Measurements from ENCODE around the gene ADAP1.

The ADAP1 gene

GRCh38 chr7:977326-978048 lies 23.0 kb upstream of the ADAP1 start:
- in situ Hi-C loops (cut with MboI; ENCODE audit: low pct_unique_long_range_greater_than_20kb, low sequenced_read_pairs) = no loop called here
- no peak for DNase-seq

- in situ Hi-C loops (cut with MboI; ENCODE audit: low pct_unique_long_range_greater_than_20kb, low sequenced_read_pairs) = no loop called here
- DNase-seq = no peak
Measured at GRCh38 chr7:976901-977325, 22.4 kb upstream of the ADAP1 start.

GRCh38 chr7:975702-976473 lies 21.4 kb upstream of the ADAP1 start:
- DNase-seq = no peak
- in situ Hi-C loops (cut with MboI; ENCODE audit: low pct_unique_long_range_greater_than_20kb, low sequenced_read_pairs) = no loop called here

- in situ Hi-C loops (cut with MboI; ENCODE audit: low pct_unique_long_range_greater_than_20kb, low sequenced_read_pairs) = no loop called here
- peak; percentile 71 for DNase-seq
Measured at GRCh38 chr7:974820-975681, 20.6 kb upstream of the ADAP1 start, which contains the start of gene COX19. TSS of gene COX19 (minus strand) at chr7:975549. CDS start at chr7:975509, 40 bp downstream.

- DNase-seq = no peak
Measured at GRCh38 chr7:974172-974571, 19.7 kb upstream of the ADAP1 start.

GRCh38 chr7:973312-973711 lies 18.8 kb upstream of the ADAP1 start:
- in situ Hi-C loops (cut with MboI; ENCODE audit: low pct_unique_long_range_greater_than_20kb, low sequenced_read_pairs) = no loop called here
- DNase-seq = no peak

More at GRCh38 chr7:974172-974571, 19.7 kb upstream of the ADAP1 start:
- in situ Hi-C loops (cut with MboI; ENCODE audit: low pct_unique_long_range_greater_than_20kb, low sequenced_read_pairs) = no loop called here

GRCh38 chr7:972676-973309 lies 18.3 kb upstream of the ADAP1 start:
- in situ Hi-C loops (cut with MboI; ENCODE audit: low pct_unique_long_range_greater_than_20kb, low sequenced_read_pairs) = no loop called here
- no peak for DNase-seq

GRCh38 chr7:972110-972509 lies 17.6 kb upstream of the ADAP1 start:
- DNase-seq = no peak
- in situ Hi-C loops (cut with MboI; ENCODE audit: low pct_unique_long_range_greater_than_20kb, low sequenced_read_pairs) = no loop called here

- in situ Hi-C loops (cut with MboI; ENCODE audit: low pct_unique_long_range_greater_than_20kb, low sequenced_read_pairs) = no loop called here
Measured at GRCh38 chr7:970744-971143, 16.3 kb upstream of the ADAP1 start.

GRCh38 chr7:969403-969802 lies 14.9 kb upstream of the ADAP1 start:
- no peak for DNase-seq
- in situ Hi-C loops (cut with MboI; ENCODE audit: low pct_unique_long_range_greater_than_20kb, low sequenced_read_pairs) = no loop called here

More at GRCh38 chr7:970744-971143, 16.3 kb upstream of the ADAP1 start:
- no peak for DNase-seq

GRCh38 chr7:968205-969105 lies 14.0 kb upstream of the ADAP1 start:
- no peak for DNase-seq
- in situ Hi-C loops (cut with MboI; ENCODE audit: low pct_unique_long_range_greater_than_20kb, low sequenced_read_pairs) = no loop called here

- no peak for DNase-seq
- in situ Hi-C loops (cut with MboI; ENCODE audit: low pct_unique_long_range_greater_than_20kb, low sequenced_read_pairs) = no loop called here
Measured at GRCh38 chr7:967361-968082, 13.0 kb upstream of the ADAP1 start.

GRCh38 chr7:966291-967069 lies 12.0 kb upstream of the ADAP1 start:
- in situ Hi-C loops (cut with MboI; ENCODE audit: low pct_unique_long_range_greater_than_20kb, low sequenced_read_pairs) = no loop called here
- no peak for DNase-seq

GRCh38 chr7:964401-965231 lies 10.1 kb upstream of the ADAP1 start:
- peak; percentile 41 for DNase-seq
- in situ Hi-C loops (cut with MboI; ENCODE audit: low pct_unique_long_range_greater_than_20kb, low sequenced_read_pairs) = no loop called here

- no peak for DNase-seq
- in situ Hi-C loops (cut with MboI; ENCODE audit: low pct_unique_long_range_greater_than_20kb, low sequenced_read_pairs) = no loop called here
Measured at GRCh38 chr7:963236-964078, 9.0 kb upstream of the ADAP1 start.
